Natural killer cell (primary cell): ENCODE measurements around the gene OR51L1. TPM values are rescaled to one million over a fixed set of nuclear protein-coding genes. Genes with fewer than 3 reads are reported as not detected.

Experiments used
- ATAC-seq, 3 donors: fragments of 150-1000 bp in 2 of 3; fragments of 200-7000 bp in 1 of 3; cut with Tn5 transposase; 1 replicate in 1 of 3; 2 replicates in 2 of 3; pipeline ENCODE4 v1.10.0; 2021; ENCODE audit warnings: mild to moderate bottlenecking in 2 of 3, moderate library complexity in 2 of 3
- DNase-seq, 2 donors: peaks; one replicate each; pipeline versions ENCODE4 v3.0.0 to v3.0.0-alpha.2; 2013 to 2021; ENCODE audit warnings: mixed read lengths in 1 of 2
- H3K27ac ChIP-seq: one replicate; pipeline ENCODE4 v1.5.1; 2013; ENCODE audit warnings: mild to moderate bottlenecking, low read length
- H3K27me3 ChIP-seq: one replicate; pipeline ENCODE4 v1.6.1; 2013; ENCODE audit warnings: low read length; ENCODE audit not compliant: control insufficient read depth, insufficient read depth
- H3K36me3 ChIP-seq: one replicate; pipeline ENCODE4 v1.6.1; 2013; ENCODE audit warnings: low read length; ENCODE audit not compliant: control insufficient read depth, insufficient read depth
- H3K4me1 ChIP-seq: one replicate; pipeline ENCODE4 v1.6.1; 2013; ENCODE audit warnings: low read length; ENCODE audit not compliant: control insufficient read depth, insufficient read depth
- H3K4me3 ChIP-seq: one replicate; pipeline ENCODE4 v1.5.1; 2013; ENCODE audit warnings: low read length
- H3K9me3 ChIP-seq: one replicate; pipeline ENCODE4 v1.6.1; 2013; ENCODE audit warnings: low read length; ENCODE audit not compliant: control insufficient read depth, insufficient read depth
- H3K27ac Mint-ChIP-seq, 2 donors: one replicate each; pipeline ENCODE4 v1.8.0; 2022; ENCODE audit warnings: mild to moderate bottlenecking in 2 of 2, mixed read lengths in 2 of 2, moderate library complexity in 1 of 2
- H3K27me3 Mint-ChIP-seq, 2 donors: one replicate each; pipeline ENCODE4 v1.8.0; 2022; ENCODE audit warnings: low read depth in 2 of 2, mixed read lengths in 2 of 2
- H3K36me3 Mint-ChIP-seq: one replicate; pipeline ENCODE4 v1.8.0; 2022; ENCODE audit warnings: mixed read lengths
- H3K4me1 Mint-ChIP-seq, 2 donors: one replicate each; pipeline ENCODE4 v1.8.0; 2022; ENCODE audit warnings: mixed read lengths in 2 of 2
- H3K4me3 Mint-ChIP-seq: one replicate; pipeline ENCODE4 v1.8.0; 2022; ENCODE audit warnings: mild to moderate bottlenecking, moderate library complexity, mixed read lengths
- H3K9me3 Mint-ChIP-seq, 2 donors: one replicate each; pipeline ENCODE4 v1.8.0; 2022; ENCODE audit warnings: mixed read lengths in 2 of 2
- WGBS: methylation state at CpG from one replicate; pipeline ENCODE4 v1.1.7; 2013; ENCODE audit warnings: missing lambda C conversion rate; ENCODE audit not compliant: insufficient coverage; 5-methylcytosine and 5-hydroxymethylcytosine counted together
- intact Hi-C: fragments of 100-400 bp; cut with micrococcal nuclease; formaldehyde crosslinking; loops from one replicate; pipeline ENCODE4 v1.14.2; 2022
- total RNA-seq, 4 donors: library from RNA; stranded (reverse); fragments of 120-200 nt in 1 of 4; gene quantifications; one replicate each; pipeline versions ENCODE4 v1.2.3 to v1.2.4, GENCODE V29; 2013 to 2022
- TF ChIP-seq, protein P1 (sequence below): fragments of 200-600 bp; IDR thresholded peaks from one replicate; pipeline ENCODE4 v1.8.0; 2022; ENCODE audit warnings: antibody characterized with exemption

Gene OR51L1
- total RNA-seq, 3 donors from 2014 or later (not counting 1 experiment from before 2014, with no cell fraction given), result not detected

DNA sequence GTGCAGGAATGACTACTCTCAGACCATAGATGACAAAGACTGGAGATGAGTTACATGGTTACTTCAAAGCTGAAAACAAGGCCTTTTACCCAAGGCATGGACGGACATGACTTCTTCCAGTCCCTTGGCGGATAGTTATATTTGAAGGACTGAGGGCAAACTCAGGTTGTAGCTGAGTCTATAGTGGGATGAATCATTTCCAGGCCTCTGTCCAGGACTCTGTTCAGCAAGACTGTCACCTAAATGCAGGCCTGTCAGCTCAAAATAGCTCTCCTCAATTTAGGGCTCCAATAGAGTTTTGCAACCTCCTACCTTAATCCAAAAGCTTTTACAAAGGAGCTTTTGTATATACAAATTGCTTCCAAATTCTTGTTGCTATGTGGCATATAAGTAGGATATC, 27.3 kb downstream of the OR51L1 start:
- DNase-seq (no peak), ATAC-seq (no peak)
- no peaks in the 10 kb centered on the region for H3K27me3 ChIP-seq
- Mint-ChIP-seq H3K27me3 (no peaks in the 10 kb centered on the region), H3K4me3 (no peak overlapping the region), H3K27ac (no peak overlapping the region), H3K9me3 (peaks cover 13 to 20% of the 10 kb centered on the region in 2 donors), H3K4me1 (no peaks in the 10 kb centered on the region), H3K36me3 (peaks cover 9% of the 10 kb centered on the region)
- no peaks in the 10 kb centered on the region for H3K36me3 ChIP-seq
- peaks cover 18% of the 10 kb centered on the region for H3K9me3 ChIP-seq
- H3K4me1 ChIP-seq, result no peaks in the 10 kb centered on the region
- intact Hi-C loops, result no loop called here
- H3K27ac ChIP-seq, result no peak overlapping the region
- no peak overlapping the region for H3K4me3 ChIP-seq
- TF ChIP-seq, protein P1, sequence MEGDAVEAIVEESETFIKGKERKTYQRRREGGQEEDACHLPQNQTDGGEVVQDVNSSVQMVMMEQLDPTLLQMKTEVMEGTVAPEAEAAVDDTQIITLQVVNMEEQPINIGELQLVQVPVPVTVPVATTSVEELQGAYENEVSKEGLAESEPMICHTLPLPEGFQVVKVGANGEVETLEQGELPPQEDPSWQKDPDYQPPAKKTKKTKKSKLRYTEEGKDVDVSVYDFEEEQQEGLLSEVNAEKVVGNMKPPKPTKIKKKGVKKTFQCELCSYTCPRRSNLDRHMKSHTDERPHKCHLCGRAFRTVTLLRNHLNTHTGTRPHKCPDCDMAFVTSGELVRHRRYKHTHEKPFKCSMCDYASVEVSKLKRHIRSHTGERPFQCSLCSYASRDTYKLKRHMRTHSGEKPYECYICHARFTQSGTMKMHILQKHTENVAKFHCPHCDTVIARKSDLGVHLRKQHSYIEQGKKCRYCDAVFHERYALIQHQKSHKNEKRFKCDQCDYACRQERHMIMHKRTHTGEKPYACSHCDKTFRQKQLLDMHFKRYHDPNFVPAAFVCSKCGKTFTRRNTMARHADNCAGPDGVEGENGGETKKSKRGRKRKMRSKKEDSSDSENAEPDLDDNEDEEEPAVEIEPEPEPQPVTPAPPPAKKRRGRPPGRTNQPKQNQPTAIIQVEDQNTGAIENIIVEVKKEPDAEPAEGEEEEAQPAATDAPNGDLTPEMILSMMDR, result no peak
- 92% methylated on average over 2 of the region's 2 CpGs for WGBS

DNA sequence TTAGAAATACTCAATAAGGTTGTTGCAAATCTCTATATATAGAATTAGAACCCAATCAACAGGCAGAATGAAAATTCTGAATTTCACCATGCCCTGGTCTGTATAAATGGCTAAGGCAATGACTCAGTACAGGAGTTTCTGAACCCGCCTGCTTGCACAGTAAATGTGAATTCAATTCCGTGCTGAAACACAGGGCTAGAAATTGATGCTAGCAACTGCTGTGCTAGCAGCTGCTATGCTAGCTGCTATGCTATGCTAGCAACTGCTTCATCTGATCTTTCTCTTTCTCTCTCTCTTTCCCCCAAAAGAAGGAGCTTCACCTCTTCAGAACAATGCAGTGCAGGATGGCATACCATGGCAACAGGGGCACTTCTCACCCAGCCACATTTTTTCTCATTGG, 42.0 kb downstream of the OR51L1 start:
- no peaks in the 10 kb centered on the region for H3K4me1 Mint-ChIP-seq
- no peaks in the 10 kb centered on the region for H3K27me3 ChIP-seq
- H3K27ac Mint-ChIP-seq, result no peak overlapping the region
- no peak overlapping the region for H3K27ac ChIP-seq
- ATAC-seq, result no peak
- no peaks in the 10 kb centered on the region for H3K9me3 ChIP-seq
- WGBS, result 90% methylated on average over 2 of the region's 2 CpGs
- DNase-seq, result no peak
- no peaks in the 10 kb centered on the region for H3K36me3 ChIP-seq
- H3K27me3 Mint-ChIP-seq, result no peaks in the 10 kb centered on the region
- intact Hi-C loops, result no loop called here
- H3K4me1 ChIP-seq, result no peaks in the 10 kb centered on the region
- no peak overlapping the region for H3K4me3 Mint-ChIP-seq
- H3K9me3 Mint-ChIP-seq, result peaks cover 3% of the 10 kb centered on the region in 2 donors
- no peaks in the 10 kb centered on the region for H3K36me3 Mint-ChIP-seq
- H3K4me3 ChIP-seq, result no peak overlapping the region
- TF ChIP-seq, protein P1, result no peak

DNA sequence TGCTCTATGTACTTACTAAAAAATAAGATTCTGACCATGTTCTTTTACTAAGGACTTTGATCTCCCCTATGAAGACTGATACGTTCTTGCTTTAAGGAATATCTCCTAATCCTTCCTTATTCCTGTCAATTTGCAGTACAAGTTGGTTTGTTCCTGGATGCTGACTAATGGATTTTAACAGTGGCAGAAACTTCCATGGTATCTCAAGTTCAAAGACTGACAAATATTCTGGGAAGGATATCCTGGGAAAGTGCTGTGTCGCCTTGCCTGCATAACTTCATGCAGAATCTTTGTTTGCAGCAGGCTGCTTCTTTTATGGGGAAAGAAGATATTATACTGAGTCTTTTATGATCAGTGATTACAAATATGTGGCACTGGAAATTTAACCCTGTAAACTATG, 43.3 kb downstream of the OR51L1 start:
- DNase-seq (no peak), ATAC-seq (no peak)
- WGBS, result 58% methylated on average over 2 of the region's 2 CpGs
- Mint-ChIP-seq H3K27ac (no peak overlapping the region), H3K27me3 (no peaks in the 10 kb centered on the region), H3K36me3 (no peaks in the 10 kb centered on the region), H3K4me3 (no peak overlapping the region), H3K4me1 (no peaks in the 10 kb centered on the region), H3K9me3 (peaks cover 3 to 6% of the 10 kb centered on the region in 2 donors)
- Histone ChIP-seq H3K9me3 (no peaks in the 10 kb centered on the region), H3K4me1 (no peaks in the 10 kb centered on the region), H3K4me3 (no peak overlapping the region), H3K36me3 (no peaks in the 10 kb centered on the region), H3K27me3 (no peaks in the 10 kb centered on the region), H3K27ac (no peak overlapping the region)
- intact Hi-C loops, result no loop called here
- TF ChIP-seq, protein P1, result no peak

DNA sequence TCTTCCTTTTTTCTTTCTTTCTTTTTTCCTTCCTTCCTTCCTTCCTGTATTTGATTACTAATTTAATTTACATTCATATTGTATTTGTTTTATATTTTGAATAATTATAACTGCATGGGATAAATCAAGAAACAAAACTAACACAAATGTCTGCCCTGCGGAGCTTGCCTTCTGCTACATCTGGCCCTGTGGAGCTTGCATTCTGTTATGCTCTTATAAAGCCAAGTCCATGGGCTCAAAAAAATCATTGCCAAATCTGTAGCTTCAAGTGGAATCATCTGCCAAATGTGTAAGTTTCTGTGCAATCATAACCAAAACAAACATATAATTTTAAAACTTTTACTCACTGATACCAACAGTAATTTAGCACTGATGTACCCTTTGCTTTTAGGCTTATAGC, 43.7 kb downstream of the OR51L1 start:
- Mint-ChIP-seq H3K27ac (no peak overlapping the region), H3K4me1 (no peaks in the 10 kb centered on the region), H3K27me3 (no peaks in the 10 kb centered on the region), H3K36me3 (no peaks in the 10 kb centered on the region), H3K4me3 (no peak overlapping the region), H3K9me3 (peaks cover 3 to 6% of the 10 kb centered on the region in 2 donors)
- no peak for DNase-seq
- ATAC-seq, result no peak
- no peaks in the 10 kb centered on the region for H3K9me3 ChIP-seq
- H3K36me3 ChIP-seq, result no peaks in the 10 kb centered on the region
- TF ChIP-seq, protein P1, result no peak
- no peak overlapping the region for H3K27ac ChIP-seq
- intact Hi-C loops, result no loop called here
- 97% methylated on average over 1 of the region's 1 CpG for WGBS
- H3K4me3 ChIP-seq, result no peak overlapping the region
- H3K4me1 ChIP-seq, result no peaks in the 10 kb centered on the region
- H3K27me3 ChIP-seq, result no peaks in the 10 kb centered on the region
